Lower lobe of right lung (tissue), 2 donors: ENCODE measurements around the gene ST6GALNAC5. TPM values are rescaled to one million over a fixed set of nuclear protein-coding genes. Genes with fewer than 3 reads are reported as not detected.

Experiments used
- ATAC-seq, 2 donors: fragments of 200-7000 bp; cut with Tn5 transposase; one replicate each; pipeline ENCODE4 v1.9.1; 2020 to 2022; ENCODE audit warnings: mild to moderate bottlenecking in 2 of 2, moderate library complexity in 2 of 2
- DNase-seq: peaks from one replicate; pipeline ENCODE4 v3.0.0-alpha.2; 2020
- H3K27ac ChIP-seq: fragments of 200-600 bp; one replicate; pipeline ENCODE4 v1.8.0; 2022
- H3K27me3 ChIP-seq: fragments of 200-600 bp; one replicate; pipeline ENCODE4 v1.8.0; 2022; ENCODE audit warnings: low read depth
- H3K36me3 ChIP-seq: fragments of 200-600 bp; one replicate; pipeline ENCODE4 v1.8.0; 2022; ENCODE audit warnings: mild to moderate bottlenecking
- H3K4me1 ChIP-seq: fragments of 200-600 bp; one replicate; pipeline ENCODE4 v1.8.0; 2022
- H3K4me3 ChIP-seq: fragments of 200-600 bp; one replicate; pipeline ENCODE4 v1.8.0; 2022; ENCODE audit warnings: mild to moderate bottlenecking
- H3K9me3 ChIP-seq: fragments of 200-600 bp; one replicate; pipeline ENCODE4 v1.8.0; 2022
- intact Hi-C: fragments of 100-400 bp; cut with DNase I; formaldehyde crosslinking; loops from one replicate; pipeline ENCODE4 v1.11.0; 2022
- total RNA-seq: library from RNA; stranded (reverse); fragmentation: NEBNext Ultra II Directional; extraction: Animal tissue kit (Norgen Biotek cat#: 25700); gene quantifications from one replicate; pipeline ENCODE4 v1.2.1, GENCODE V29; 2021
- TF ChIP-seq, protein P1 (sequence below): fragments of 200-600 bp; IDR thresholded peaks from one replicate; pipeline ENCODE4 v1.8.0; 2022; ENCODE audit warnings: antibody characterized with exemption, mild to moderate bottlenecking
- donor health status: DM: no; HTN: yes; CAD: no; lungs with severe emphysema.

Gene ST6GALNAC5
- total RNA-seq, 1 donor from 2014 or later: 16.3 TPM

GRCh38 chr1:76865696-76866286, 1.5 kb upstream of the ST6GALNAC5 start:
- Histone ChIP-seq H3K36me3 (no peaks in the 10 kb centered on the region), H3K27ac (no peak overlapping the region), H3K27me3 (peaks cover 39% of the 10 kb centered on the region), H3K9me3 (no peaks in the 10 kb centered on the region), H3K4me1 (peaks cover 23% of the 10 kb centered on the region), H3K4me3 (no peak overlapping the region)
- TF ChIP-seq, protein P1, sequence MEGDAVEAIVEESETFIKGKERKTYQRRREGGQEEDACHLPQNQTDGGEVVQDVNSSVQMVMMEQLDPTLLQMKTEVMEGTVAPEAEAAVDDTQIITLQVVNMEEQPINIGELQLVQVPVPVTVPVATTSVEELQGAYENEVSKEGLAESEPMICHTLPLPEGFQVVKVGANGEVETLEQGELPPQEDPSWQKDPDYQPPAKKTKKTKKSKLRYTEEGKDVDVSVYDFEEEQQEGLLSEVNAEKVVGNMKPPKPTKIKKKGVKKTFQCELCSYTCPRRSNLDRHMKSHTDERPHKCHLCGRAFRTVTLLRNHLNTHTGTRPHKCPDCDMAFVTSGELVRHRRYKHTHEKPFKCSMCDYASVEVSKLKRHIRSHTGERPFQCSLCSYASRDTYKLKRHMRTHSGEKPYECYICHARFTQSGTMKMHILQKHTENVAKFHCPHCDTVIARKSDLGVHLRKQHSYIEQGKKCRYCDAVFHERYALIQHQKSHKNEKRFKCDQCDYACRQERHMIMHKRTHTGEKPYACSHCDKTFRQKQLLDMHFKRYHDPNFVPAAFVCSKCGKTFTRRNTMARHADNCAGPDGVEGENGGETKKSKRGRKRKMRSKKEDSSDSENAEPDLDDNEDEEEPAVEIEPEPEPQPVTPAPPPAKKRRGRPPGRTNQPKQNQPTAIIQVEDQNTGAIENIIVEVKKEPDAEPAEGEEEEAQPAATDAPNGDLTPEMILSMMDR: no peak
- intact Hi-C loops: no loop called here
- ATAC-seq: no peak
- DNase-seq: no peak

GRCh38 chr1:76866566-76866965, 714 bp upstream of the ST6GALNAC5 start:
- DNase-seq: no peak
- peaks cover 39% of the 10 kb centered on the region for H3K27me3 ChIP-seq

DNA sequence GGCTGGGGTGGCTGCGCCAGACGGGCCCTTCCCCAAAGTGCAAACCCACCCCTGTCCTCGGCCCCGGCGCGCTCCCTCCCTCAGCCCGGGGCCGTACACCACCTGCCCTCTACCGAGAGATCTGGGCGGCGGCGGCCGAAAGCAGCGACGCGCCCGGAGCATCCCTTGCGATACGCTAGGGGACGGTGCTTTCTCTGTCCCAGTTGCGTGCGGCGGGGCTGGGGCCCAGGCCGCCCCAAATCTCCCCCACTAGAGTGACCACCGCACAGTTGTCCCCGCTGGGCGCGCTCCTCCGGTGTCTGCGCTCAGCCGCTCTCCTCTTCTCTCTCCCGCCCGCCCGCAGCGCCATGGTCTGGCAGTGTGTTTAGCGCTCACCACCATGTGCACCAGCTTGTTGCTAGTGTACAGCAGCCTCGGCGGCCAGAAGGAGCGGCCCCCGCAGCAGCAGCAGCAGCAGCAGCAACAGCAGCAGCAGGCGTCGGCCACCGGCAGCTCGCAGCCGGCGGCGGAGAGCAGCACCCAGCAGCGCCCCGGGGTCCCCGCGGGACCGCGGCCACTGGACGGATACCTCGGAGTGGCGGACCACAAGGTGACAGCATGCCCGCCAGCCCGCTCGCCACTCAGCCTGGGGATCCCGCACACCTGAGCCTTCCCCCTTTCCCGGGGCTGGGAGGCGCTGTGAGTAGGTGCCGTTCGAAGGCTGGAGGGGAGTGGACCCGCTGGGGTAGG, 1.0 kb downstream of the ST6GALNAC5 start:
- ATAC-seq (peak; percentile 83 to 88), DNase-seq (peak; percentile 47)
- TF ChIP-seq, protein P1: peak; percentile 11
- Histone ChIP-seq H3K27ac (peak overlapping the region; percentile 60), H3K27me3 (peaks cover 39% of the 10 kb centered on the region), H3K4me1 (peaks cover 23% of the 10 kb centered on the region), H3K36me3 (no peaks in the 10 kb centered on the region), H3K4me3 (peak overlapping the region; percentile 59), H3K9me3 (no peaks in the 10 kb centered on the region)
- intact Hi-C loops: no loop called here

More at GRCh38 chr1:76866566-76866965, 714 bp upstream of the ST6GALNAC5 start:
- TF ChIP-seq, protein P1: no peak
- H3K4me1 ChIP-seq: peaks cover 23% of the 10 kb centered on the region
- ATAC-seq: no peak
- peak overlapping the region; percentile 59 for H3K4me3 ChIP-seq
- H3K9me3 ChIP-seq: no peaks in the 10 kb centered on the region
- intact Hi-C loops: no loop called here
- no peaks in the 10 kb centered on the region for H3K36me3 ChIP-seq
- no peak overlapping the region for H3K27ac ChIP-seq

DNA sequence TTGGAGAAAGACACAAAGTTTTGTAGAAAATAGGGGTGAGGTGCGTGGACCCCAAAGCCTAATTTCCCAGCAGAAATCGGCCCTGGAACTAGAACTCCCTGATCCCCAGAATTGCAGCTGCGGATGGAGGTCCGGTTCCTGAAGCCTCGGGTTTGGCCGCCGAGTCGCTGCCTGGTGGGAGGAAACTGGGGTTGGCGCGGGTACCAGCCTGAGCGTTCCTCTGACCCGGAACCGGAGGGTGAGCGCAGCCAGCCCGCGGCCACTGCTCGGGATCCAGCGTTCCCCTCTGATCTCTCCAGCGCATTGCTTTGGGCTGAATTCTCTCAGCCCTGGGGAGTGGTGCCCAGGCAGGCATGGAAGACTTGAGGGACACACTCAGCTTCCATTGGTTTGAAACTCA, 1.6 kb downstream of the ST6GALNAC5 start:
- peak overlapping the region; percentile 59 for H3K4me3 ChIP-seq
- peak; percentile 47 to 54 for ATAC-seq
- H3K4me1 ChIP-seq: peaks cover 23% of the 10 kb centered on the region
- intact Hi-C loops: no loop called here
- no peak overlapping the region for H3K27ac ChIP-seq
- DNase-seq: peak; percentile 44
- peaks cover 39% of the 10 kb centered on the region for H3K27me3 ChIP-seq
- TF ChIP-seq, protein P1: no peak
- H3K9me3 ChIP-seq: no peaks in the 10 kb centered on the region
- no peaks in the 10 kb centered on the region for H3K36me3 ChIP-seq

- peaks cover 23% of the 10 kb centered on the region for H3K4me1 ChIP-seq
- TF ChIP-seq, protein P1: no peak
- H3K36me3 ChIP-seq: no peaks in the 10 kb centered on the region
- H3K4me3 ChIP-seq: no peak overlapping the region
- ATAC-seq: no peak
- H3K27me3 ChIP-seq: peaks cover 39% of the 10 kb centered on the region
- no peak overlapping the region for H3K27ac ChIP-seq
- H3K9me3 ChIP-seq: no peaks in the 10 kb centered on the region
- DNase-seq: no peak
- intact Hi-C loops: no loop called here
These were observed 2.8 kb downstream of the ST6GALNAC5 start for GRCh38 chr1:76870037-76870436.
